ENCODE data around the gene SAMD11.

The SAMD11 gene

DNA sequence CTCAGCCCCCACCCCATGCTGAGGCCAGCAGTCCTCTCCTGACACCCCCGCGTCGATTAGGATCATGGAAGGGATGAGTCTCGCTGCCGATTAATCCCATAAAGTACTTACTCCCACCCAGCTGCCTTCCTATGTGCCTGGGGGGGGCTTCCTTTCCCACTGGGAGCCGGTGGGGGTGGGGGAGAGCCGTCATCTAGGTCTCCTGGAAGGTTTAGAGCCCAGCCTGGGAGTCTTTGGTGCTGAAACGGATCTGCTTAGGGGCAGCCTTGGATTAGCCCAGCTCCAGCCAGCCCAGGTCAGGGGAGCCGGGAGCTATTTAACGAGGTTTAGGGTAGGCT lies 9.8 kb downstream of the SAMD11 start:
- TF ChIP-seq, protein P1, sequence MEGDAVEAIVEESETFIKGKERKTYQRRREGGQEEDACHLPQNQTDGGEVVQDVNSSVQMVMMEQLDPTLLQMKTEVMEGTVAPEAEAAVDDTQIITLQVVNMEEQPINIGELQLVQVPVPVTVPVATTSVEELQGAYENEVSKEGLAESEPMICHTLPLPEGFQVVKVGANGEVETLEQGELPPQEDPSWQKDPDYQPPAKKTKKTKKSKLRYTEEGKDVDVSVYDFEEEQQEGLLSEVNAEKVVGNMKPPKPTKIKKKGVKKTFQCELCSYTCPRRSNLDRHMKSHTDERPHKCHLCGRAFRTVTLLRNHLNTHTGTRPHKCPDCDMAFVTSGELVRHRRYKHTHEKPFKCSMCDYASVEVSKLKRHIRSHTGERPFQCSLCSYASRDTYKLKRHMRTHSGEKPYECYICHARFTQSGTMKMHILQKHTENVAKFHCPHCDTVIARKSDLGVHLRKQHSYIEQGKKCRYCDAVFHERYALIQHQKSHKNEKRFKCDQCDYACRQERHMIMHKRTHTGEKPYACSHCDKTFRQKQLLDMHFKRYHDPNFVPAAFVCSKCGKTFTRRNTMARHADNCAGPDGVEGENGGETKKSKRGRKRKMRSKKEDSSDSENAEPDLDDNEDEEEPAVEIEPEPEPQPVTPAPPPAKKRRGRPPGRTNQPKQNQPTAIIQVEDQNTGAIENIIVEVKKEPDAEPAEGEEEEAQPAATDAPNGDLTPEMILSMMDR (IDR thresholded peaks at IDR 0.05; ENCODE audit: low read depth, low read length): no peak

DNA sequence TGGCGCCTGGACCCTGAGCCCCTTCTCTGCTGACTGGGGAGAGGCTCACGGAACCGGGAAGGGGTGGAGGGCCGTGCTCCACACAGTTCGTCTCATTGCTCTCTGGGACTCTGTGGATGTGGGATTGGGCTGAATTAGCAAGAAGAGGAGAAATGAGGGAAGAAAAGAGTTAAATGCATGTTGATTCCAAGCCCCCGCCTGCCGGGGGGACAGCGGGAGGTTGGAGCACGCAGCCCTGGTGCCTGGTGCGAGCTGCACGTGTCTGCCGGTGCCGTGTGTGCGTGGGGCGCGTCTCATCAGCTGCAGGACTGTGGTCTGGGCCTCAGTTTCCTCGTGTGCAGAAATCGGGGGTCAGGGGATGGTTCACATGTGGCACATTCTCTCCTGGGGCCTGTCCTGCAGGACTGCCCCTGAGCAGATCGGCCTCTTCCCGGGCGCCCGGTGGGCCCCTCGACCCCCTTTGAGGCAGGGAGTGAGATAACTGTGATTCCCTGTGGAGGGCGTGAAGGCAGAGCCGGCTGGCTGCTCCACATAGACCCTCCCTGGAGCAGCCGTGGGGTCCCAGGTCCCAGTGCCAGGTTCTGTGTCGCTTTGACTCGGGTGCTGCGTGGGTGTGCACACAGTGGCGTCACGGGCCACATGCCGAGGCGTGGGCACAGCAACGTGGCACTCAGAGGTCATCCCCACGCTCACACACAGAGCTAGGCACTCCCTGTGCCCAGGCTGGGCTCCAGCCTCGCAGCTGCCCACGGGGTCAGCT lies 11.4 kb downstream of the SAMD11 start:
- no peak overlapping the region for H3K4me3 ChIP-seq (ENCODE audit: low read depth, low read length)
- TF ChIP-seq, protein P1 (IDR thresholded peaks at IDR 0.05; ENCODE audit: low read depth, low read length): no peak

More for the DNA sequence above, 9.8 kb downstream of the SAMD11 start:
- H3K4me3 ChIP-seq (ENCODE audit: low read depth, low read length): no peak overlapping the region

DNA sequence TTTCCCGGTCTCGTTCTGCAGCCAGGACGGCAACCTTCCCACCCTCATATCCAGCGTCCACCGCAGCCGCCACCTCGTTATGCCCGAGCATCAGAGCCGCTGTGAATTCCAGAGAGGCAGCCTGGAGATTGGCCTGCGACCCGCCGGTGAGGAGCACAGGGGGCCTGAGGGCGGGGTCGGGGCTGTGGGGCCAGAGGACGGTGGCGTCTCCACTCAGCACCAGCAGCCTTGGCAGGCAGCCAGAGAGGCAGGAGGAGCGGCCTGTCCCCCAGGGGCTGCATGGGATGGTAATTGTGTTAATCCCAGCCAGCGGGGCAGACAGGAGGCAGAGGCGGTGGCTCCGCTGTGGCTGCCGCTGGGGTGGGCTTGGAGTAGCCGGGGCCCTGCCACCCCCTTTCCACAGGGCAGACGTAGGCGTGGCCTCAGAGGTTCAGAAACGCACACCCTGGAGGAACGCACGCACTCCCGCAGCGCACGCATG lies 12.1 kb downstream of the SAMD11 start:
- TF ChIP-seq, protein P1 (IDR thresholded peaks at IDR 0.05; ENCODE audit: low read depth, low read length): no peak
- no peak overlapping the region for H3K4me3 ChIP-seq (ENCODE audit: low read depth, low read length)

DNA sequence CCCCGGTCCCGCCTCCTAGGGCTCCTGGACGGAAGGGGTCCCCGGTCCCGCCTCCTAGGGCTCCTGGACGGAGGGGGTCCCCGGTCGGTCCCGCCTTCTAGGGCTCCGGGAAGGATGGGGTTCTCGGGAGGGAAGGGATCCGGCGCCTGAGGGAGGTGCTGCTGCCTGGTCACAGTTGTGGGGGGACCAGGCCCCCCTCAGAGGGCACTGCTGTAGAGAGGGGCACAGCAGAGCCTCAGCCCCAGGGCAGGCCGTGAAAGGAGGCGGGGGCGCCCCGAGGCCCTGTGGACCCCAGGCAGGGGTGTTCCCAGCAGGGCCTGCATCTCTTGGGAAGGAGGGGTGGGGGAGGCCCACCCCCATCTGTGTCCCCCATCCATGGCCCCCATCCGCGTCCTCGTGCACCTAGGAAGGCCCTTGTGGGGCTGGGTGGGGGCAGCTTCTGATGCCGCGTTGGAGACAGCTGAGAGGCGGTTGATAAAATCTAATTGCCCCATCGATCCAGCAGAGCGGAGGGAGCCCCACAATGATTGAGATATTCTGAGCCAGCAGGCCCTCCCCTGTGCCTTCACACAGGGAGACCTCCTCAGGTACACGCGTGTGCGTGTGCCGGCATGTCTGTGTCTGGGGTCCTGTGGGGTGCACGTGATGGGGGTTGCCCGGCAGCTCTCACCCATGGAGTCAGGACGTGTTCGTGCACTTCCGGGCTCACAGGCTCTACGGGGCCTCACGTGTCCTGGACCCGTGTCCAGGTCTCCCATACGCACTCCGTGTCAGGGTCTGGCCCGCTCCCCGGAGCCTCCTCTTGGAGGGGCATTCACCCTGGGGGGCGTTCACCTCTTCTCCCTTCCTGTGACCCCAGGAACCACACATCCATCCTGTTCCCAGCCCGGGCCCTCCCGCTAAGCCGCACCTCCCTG lies 12.9 kb downstream of the SAMD11 start:
- TF ChIP-seq, protein P1 (IDR thresholded peaks at IDR 0.05; ENCODE audit: low read depth, low read length): no peak
- H3K4me3 ChIP-seq (ENCODE audit: low read depth, low read length): no peak overlapping the region

DNA sequence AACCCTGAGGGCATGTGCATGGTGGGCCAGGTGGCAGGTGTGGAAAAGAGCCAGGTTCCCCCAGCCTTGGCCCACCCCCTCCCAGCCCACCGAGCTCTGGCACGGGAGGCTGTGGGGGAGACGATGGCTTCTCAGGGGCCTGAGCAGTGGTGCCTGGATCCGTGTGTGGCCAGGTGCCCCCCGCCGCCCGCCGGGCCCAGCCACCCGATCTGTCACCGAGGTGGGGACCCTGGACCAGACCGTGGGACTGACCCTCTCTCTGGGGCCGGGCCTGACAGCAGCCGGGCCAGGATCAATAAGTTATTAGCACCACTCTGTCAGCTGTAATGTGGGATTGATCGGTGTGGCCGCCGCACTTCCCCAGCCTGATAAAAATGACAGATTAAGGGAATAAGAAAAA lies 13.8 kb downstream of the SAMD11 start:
- no peak overlapping the region for H3K4me3 ChIP-seq (ENCODE audit: low read depth, low read length)
- TF ChIP-seq, protein P1 (IDR thresholded peaks at IDR 0.05; ENCODE audit: low read depth, low read length): no peak

DNA sequence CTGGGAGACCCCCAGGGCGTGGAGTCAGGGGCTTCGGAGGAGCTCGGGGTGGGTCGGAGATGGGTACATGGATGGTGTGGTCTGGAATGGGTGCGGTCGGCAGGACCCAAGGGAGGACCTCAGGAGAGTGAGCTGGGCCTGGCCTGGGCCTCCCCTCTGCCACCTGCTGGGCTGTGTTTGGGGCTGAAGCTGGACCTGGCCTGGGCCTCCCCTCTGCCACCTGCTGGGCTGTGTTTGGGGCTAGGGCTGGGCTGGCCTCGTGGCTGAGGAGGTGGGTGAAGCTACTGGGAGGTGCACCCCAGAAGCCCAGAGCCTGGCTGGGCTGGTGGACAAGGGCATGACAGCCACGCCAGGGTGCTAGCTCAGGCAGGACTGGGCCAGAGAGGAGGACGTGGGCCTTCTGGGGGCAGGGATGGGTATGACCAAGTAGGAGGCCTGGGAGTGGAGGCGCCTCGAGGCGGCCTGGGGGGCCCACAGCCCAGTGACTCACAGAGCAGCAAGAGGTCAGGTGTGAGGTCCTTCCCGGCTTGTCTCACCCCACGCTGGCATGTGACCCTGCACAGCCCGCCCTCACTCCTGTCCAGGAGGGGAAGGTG lies 14.5 kb downstream of the SAMD11 start:
- no peak overlapping the region for H3K4me3 ChIP-seq (ENCODE audit: low read depth, low read length)
- TF ChIP-seq, protein P1 (IDR thresholded peaks at IDR 0.05; ENCODE audit: low read depth, low read length): peak; percentile 41
